NB4 (cell line): ENCODE data around the gene SIGLEC9.

ENCODE experiments used
- TF ChIP-seq, protein P1 (sequence below): IDR thresholded peaks from one replicate; pipeline ENCODE4 v1.5.1; 2012; ENCODE audit warnings: low read depth, low read length
- TF ChIP-seq, protein P2 (sequence below): IDR thresholded peaks from 2 replicates; pipeline ENCODE4 v1.6.1; 2011; ENCODE audit warnings: low read depth, low read length

DNA sequence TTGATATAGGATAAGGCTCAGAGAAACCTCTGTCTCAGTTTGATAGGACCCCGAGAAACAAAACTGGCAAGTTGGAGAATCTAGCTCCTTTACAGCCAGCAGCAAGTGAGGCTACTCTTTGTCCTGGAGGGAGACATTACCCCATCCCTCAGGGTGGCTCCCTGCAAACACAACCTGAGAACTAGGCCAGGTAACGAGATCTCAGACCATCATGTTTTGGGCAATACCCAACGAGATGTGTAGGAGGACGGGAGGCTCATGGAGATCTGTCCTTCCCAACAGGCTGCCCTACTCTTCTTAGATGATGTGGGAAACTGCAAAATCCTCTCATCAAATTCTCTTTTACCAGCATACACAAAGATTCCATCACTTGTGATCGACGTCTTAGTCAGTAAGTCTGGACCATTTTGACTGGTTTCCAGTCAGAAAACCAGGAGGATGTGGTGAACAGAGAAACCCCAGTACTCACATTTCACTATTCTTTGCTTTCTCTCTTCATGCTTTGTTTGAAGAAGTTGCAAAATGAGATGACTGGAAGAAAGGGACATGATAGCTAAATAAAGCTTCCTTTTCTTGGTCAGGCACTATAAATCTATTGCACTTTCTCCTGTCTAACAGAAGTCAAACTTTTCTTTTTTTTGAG is 10.5 kb upstream of the SIGLEC9 start:
- TF ChIP-seq, protein P1, sequence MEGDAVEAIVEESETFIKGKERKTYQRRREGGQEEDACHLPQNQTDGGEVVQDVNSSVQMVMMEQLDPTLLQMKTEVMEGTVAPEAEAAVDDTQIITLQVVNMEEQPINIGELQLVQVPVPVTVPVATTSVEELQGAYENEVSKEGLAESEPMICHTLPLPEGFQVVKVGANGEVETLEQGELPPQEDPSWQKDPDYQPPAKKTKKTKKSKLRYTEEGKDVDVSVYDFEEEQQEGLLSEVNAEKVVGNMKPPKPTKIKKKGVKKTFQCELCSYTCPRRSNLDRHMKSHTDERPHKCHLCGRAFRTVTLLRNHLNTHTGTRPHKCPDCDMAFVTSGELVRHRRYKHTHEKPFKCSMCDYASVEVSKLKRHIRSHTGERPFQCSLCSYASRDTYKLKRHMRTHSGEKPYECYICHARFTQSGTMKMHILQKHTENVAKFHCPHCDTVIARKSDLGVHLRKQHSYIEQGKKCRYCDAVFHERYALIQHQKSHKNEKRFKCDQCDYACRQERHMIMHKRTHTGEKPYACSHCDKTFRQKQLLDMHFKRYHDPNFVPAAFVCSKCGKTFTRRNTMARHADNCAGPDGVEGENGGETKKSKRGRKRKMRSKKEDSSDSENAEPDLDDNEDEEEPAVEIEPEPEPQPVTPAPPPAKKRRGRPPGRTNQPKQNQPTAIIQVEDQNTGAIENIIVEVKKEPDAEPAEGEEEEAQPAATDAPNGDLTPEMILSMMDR = no peak
- TF ChIP-seq, protein P2, sequence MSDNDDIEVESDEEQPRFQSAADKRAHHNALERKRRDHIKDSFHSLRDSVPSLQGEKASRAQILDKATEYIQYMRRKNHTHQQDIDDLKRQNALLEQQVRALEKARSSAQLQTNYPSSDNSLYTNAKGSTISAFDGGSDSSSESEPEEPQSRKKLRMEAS = no peak
